GM21381 (cell line): ENCODE measurements around the gene MUC3A.

Experiments
- ATAC-seq: cut with Tn5 transposase; IDR thresholded peaks from one replicate; pipeline ENCODE4 v1.9.1; 2021; ENCODE audit warnings: mild to moderate bottlenecking, moderate library complexity; ENCODE audit not compliant: unreplicated experiment

The MUC3A gene

GRCh38 chr7:101015626-101016025 lies 66.3 kb downstream of the MUC3A start:
- no peak for ATAC-seq

- peak; percentile 64 for ATAC-seq
Observed at GRCh38 chr7:101017064-101017777, 67.9 kb downstream of the MUC3A start.
